GM19372 (cell line): Measurements from ENCODE around the gene F3.

Experiments used
- ATAC-seq: cut with Tn5 transposase; IDR thresholded peaks from one replicate; pipeline ENCODE4 v1.9.1; 2021; ENCODE audit warnings: mild to moderate bottlenecking, low read depth, moderate library complexity; ENCODE audit not compliant: unreplicated experiment

The F3 gene

DNA sequence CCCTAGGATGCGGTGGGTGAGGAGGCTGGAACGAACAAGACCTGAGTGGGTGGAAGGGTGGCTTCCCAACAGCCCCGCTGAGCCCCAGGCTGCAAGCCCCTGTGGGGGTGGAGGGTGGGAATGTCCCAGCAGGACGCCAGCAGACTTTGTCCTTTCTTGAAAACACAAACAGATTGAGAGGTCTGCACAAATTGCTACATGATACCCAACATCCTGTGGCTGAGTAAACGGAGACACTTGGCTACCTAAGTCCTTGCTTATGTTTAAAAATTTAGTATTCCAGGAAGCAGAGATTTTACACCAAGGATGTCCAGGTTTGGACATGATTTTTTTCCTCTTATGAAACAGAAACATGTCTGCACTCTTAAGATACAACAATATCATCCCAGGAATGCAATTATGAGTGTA lies 11.8 kb upstream of the F3 start:
- no peak for ATAC-seq

- no peak for ATAC-seq
These were observed 10.6 kb upstream of the F3 start for GRCh38 chr1:94552071-94552586.

DNA sequence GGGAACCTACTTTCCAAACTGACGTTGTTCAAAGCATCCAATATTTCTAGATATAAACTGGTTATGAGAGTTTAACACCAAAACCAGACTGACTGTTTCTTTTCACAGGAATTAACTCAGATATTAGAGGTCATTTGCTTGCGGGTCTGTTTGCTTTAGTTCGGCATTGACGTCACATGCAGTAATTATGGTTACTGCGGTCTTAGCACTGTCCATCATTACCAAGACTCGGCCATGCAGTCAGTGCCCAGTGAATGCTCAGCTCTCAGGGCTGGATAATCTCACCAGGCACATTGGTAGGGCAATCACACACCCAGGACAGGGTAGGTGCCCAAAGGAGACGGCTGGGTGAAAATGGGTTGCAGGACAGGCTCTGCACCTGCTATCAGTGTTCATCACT lies 9.9 kb upstream of the F3 start:
- no peak for ATAC-seq

DNA sequence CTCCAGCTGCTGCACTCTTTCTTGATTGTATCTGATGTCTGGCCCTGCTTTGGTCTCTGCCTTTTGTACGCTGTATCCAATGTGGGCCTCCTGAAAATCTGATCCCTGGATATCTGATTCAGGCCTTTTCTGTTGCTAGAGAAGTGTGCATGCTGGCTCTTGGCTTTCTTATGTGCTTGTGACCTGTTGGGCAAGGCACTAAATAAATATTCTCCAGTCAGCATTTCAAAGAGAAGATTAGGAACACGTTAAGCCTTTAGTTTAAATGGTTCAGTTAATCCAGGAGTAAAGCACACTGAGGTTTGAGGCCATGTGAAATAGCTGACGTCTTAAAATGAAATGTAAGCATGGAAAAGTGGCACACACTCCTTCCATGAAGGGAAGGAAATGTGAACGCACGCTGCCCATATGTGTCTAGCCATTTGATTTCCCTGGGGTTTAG lies 9.3 kb upstream of the F3 start:
- no peak for ATAC-seq

DNA sequence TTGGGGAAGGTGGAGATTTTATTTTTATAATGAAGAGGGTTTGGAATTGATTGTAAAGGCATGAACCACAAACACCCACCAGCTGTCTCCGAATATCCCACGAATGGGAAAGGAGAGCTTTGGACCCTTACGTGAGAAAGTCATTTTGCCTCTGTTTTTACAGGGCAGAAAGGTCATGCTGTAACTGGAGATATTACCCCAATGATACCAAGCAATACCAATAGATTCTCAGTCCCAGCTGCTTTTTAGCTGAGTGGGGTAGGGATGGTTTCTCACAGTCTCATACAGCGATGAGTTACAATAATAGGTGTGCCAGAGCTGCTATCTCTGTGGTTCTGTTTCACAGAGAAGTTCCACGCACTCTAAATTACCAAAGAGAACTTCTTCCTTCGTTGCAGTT lies 8.8 kb upstream of the F3 start:
- ATAC-seq: no peak

GRCh38 chr1:94549706-94550105 lies 8.1 kb upstream of the F3 start:
- ATAC-seq: no peak

DNA sequence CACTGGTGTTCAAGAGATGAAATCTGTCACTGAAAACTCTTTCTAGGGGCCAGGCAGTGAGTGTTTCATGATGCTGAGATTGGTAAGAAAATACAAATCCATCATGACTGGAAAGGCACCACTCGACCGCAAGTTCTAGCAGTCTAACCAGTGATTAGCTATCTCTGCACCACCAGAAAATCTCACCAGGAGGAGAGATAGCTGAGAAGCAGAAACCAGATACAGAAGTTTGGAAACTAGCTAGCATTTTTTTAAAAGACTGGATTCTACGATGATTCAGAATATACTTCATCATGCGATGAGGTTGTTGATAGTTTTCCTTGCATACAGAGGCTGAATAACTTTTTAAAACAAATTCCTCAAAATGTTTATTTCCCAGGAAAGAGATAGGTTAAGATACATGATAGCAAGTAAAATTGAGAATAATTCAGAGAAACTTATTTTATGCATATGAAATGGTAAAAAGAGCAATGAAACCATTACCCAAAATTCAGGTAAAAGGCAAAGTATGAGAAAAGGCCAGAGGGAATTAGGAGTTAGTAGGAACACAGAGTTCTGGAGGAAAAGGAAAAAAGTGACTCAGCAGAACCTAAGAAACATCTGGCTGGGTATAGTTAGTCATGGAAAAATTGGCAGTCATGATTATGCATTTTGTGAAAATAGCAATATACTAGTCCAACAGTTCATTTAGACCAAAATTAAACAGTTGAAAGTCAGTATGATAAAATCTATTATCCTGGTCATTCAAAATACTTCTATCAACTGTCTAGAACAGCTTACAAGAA lies 3.3 kb upstream of the F3 start:
- no peak for ATAC-seq

DNA sequence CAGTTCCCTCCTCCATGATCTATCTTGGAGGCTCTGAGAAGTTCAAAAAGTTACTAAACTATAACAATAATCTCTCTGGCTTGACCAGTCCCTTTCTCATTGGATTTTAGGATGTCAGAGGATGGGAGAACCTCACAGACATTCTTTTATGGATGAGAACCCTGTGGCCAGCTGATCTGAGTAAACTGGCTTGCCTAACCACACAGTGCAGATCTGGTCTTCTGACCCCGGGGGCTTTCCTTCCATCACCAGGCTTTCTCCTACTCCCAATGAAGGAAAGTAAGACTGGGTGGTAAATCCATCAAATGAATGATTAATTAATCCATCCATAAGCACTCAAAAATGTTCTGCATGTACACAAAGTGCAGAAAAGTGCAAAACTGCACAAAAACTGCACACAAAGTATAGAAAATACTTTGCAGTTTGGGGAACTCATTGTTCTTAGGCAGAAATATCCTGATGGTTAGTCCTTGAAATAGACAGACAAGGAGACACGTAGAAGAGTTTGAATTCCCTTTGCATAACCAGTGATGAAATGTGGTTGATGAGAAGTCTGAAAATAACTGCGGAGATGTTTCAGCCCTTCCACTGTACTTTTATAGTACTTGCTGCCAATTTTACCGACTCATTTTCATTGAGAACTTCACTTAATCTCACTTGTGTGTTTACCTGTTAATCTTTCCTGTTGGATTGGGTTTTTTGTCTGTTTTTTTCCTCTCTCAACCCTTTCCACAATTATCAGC lies 2.5 kb upstream of the F3 start:
- ATAC-seq: no peak

DNA sequence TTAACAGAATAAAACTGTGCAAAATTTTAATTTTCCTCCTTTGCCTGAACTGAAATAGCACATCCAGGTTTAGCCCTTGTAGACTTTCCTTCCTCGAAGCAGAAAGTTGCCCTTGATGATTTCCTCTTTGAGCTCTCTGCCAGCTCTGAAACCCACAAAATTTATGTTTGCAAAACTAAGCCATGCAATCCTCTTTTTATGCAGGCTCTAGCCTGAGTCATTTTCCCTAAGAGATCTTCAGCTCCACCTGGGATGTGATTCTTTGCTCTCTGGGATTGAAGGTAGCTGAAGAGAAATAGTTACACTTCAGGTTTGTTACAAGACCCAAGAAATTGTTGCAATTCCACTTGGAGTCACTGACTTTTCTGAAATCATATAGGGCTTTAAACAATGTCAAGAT lies 1.4 kb upstream of the F3 start:
- ATAC-seq: no peak

- ATAC-seq: peak; percentile 28
These were observed 720 bp upstream of the F3 start for GRCh38 chr1:94542088-94542870.

- no peak for ATAC-seq
These were observed 916 bp downstream of the F3 start for GRCh38 chr1:94540440-94541245.

DNA sequence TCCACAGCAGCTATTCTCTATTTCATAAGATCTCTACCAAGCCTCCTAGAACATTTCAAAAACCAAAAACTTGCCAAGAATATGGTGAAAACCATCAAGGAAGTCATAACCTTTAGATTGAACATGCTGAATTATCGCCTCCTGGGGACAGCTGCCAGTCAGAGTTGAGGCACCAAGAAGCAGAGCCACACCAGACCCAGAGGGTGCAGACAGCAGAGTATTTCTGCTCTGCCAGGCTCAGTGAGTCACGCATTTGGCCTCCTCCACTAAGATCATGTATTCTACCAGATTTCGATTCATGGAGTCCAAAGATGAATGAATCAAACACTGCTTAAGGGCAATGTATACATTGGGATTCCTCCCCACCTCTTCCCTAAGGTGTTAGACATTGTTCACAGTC lies 2.1 kb downstream of the F3 start:
- ATAC-seq: no peak

- ATAC-seq: no peak
These were observed 3.2 kb downstream of the F3 start for GRCh38 chr1:94538243-94538827.

GRCh38 chr1:94537254-94537653 lies 4.3 kb downstream of the F3 start:
- ATAC-seq: no peak

DNA sequence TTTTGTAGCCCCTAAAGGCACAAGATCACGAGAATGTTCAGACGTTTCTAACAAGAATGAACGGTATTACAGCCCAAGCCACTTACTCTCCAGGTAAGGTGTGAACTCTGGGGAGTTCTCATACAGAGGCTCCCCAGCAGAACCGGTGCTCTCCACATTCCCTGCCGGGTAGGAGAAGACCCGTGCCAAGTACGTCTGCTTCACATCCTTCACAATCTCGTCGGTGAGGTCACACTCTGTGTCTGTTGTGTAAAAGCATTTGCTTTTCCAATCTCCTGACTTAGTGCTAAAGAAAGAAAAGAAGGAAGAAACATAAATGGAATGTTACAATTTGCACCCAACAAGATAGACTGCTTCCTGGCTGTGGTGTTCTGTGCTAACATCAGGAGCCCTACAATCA lies 5.7 kb downstream of the F3 start:
- no peak for ATAC-seq

DNA sequence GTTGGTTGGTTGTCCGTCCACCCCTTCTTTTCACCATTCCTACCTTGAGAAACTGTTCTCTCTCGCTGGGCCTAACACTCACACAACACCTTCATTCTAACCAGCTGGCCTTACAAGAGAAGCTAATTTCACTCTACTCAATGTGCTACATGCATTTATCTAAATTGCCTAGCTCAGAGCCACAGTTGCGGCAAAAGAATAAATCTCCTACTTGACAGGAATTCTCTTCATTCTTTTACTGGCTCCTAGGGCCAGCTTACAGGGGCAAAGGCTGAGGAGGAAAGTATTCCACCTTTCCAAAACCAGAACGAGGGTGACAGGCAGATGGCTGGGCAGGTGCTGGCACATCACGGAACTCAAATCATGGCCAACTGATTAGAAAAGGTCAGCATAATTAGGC lies 6.5 kb downstream of the F3 start:
- no peak for ATAC-seq

- ATAC-seq: no peak
These were observed 9.5 kb downstream of the F3 start for GRCh38 chr1:94532077-94532476.

GRCh38 chr1:94531664-94532063 lies 9.9 kb downstream of the F3 start:
- ATAC-seq: no peak

- ATAC-seq: no peak
These were observed 11.1 kb downstream of the F3 start for GRCh38 chr1:94530373-94530878.

DNA sequence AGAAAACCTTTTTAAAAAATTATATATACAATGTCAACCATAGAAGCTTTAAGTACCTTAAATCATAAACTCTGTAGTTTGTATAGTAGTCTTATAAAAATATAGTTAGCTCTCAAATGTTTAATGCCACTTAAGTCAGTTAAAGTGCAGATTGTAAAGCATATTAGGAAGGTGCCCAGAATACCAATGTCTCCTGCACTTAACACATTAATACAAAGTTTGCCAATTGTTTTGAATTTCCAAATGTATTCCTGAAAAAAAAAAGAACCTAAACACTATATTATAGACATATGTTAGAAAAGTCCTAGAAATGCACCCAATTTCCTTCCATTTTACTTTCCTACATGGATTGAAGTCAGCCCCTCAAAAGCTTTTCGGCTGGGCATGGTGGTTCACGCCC lies 12.1 kb downstream of the F3 start:
- ATAC-seq: no peak
